Measurements from ENCODE around the gene IFT88. TPM values are rescaled to one million over a fixed set of nuclear protein-coding genes. Genes with fewer than 3 reads are reported as not detected.

The IFT88 gene
- total and polyA plus RNA-seq, 9 of the 15 experiments (the other 6 are each of a cell fraction or from before 2014, with no cell fraction given) = 8.3 to 13.5 (median 10.0) TPM

DNA sequence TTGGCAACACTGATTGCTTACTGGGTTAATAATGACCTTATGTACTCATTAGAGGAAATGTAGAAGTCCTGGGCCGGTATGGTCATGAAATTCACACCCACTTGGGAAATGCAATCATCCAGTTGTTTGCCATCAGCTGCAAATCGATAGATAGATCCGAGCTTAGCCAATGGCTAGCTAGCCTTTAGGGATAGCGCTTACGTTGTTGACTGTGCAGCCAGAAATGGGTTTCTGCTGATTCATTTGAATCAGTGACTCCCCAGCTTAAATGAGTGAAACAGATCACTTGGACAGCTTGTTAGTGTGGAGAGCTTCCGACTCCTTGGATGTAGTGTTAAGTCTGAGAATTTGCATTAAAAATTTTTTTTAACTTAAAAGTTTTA, 148.4 kb downstream of the IFT88 start:
- Histone ChIP-seq H3K9me1 (ENCODE audit: control insufficient read depth, insufficient read depth, low read length) (no peaks in the 10 kb centered on the region), H2AFZ (ENCODE audit: low read depth, low read length) (no peak overlapping the region), H3K36me3 (ENCODE audit: control insufficient read depth, insufficient read depth, low read length) (no peaks in the 10 kb centered on the region), H3K4me1 (replicated peaks in 1 of 2; ENCODE audit: control insufficient read depth in 2 of 2, insufficient read depth in 2 of 2, low read length in 2 of 2) (peaks cover 2 to 14% of the 10 kb centered on the region in 2 experiments; a peak in 3 of 5 replicates), H3K9me3 (replicated peaks; ENCODE audit: control insufficient read depth, insufficient read depth, low read depth, low read length) (no peaks in the 10 kb centered on the region), H3K9ac (ENCODE audit: insufficient read depth in 1 of 2, low read depth in 2 of 2, low read length in 2 of 2) (no peak overlapping the region), H3K27me3 (ENCODE audit: control insufficient read depth in 2 of 2, insufficient read depth in 2 of 2, low read length in 2 of 2) (peaks cover 0 to 15% of the 10 kb centered on the region in 2 experiments; a peak in 2 of 5 replicates), H3K79me2 (ENCODE audit: control insufficient read depth, insufficient read depth, low read length) (no peaks in the 10 kb centered on the region), H3K4me3 (no peak overlapping the region), H3K27ac (ENCODE audit: extremely low read depth, low read depth, low read length) (no peak overlapping the region), H3K4me2 (ENCODE audit: insufficient read depth, low read length) (no peak overlapping the region), H4K20me1 (replicated peaks; ENCODE audit: control insufficient read depth, insufficient read depth, low read length) (no peaks in the 10 kb centered on the region)
- intact Hi-C loops (cut with micrococcal nuclease) (no loop called here), in situ Hi-C loops (cut with MboI) (loop anchor here (5.0 to 10.0 kb wide), 2 partner anchors 209 to 223 kb away; no protein-coding TSS in a partner anchor)
- WGBS (ENCODE audit: insufficient coverage, low coverage, missing lambda C conversion rate) = 16% methylated on average over 6 of the region's 6 CpGs
- FAIRE-seq (no peak), DNase-seq (ENCODE audit: extremely low read depth in 1 of 4, low spot score in 3 of 4) (no peak), ATAC-seq (no peak)
- ChIA-PET CTCF (ENCODE audit: low intra/inter-chr PET ratio) (no interaction called here), POLR2A (interaction anchor here (0.8 kb wide), 1 partner anchor 8 kb away, joined by 4 read pairs; no protein-coding TSS in a partner anchor)
- no TSS peak for BruUV-seq (replicated peaks)
- no peak for TF ChIP-seq ESRRA (IDR thresholded peaks at IDR 0.05; ENCODE audit: borderline replicate concordance, low read depth)
- no peak for TF ChIP-seq ZNF41 (CRISPR knock-in tag; conservative IDR thresholded peaks at IDR 0.05)
- TF ChIP-seq ZBTB17 (CRISPR knock-in tag; IDR thresholded peaks at IDR 0.05) = no peak
- TF ChIP-seq MEF2D (tag; conservative IDR thresholded peaks at IDR 0.05; ENCODE audit: low read depth) = no peak
- TF ChIP-seq BRCA1 (IDR thresholded peaks at IDR 0.05) = no peak
- TF ChIP-seq BRCA1 (CRISPR knock-in tag; IDR thresholded peaks at IDR 0.05) = no peak
- TF ChIP-seq GTF2E2 (tag; IDR thresholded peaks at IDR 0.05) = no peak
- TF ChIP-seq NFE2 (IDR thresholded peaks at IDR 0.05; ENCODE audit: low read depth) = peak; percentile 66
- TF ChIP-seq, protein P1, sequence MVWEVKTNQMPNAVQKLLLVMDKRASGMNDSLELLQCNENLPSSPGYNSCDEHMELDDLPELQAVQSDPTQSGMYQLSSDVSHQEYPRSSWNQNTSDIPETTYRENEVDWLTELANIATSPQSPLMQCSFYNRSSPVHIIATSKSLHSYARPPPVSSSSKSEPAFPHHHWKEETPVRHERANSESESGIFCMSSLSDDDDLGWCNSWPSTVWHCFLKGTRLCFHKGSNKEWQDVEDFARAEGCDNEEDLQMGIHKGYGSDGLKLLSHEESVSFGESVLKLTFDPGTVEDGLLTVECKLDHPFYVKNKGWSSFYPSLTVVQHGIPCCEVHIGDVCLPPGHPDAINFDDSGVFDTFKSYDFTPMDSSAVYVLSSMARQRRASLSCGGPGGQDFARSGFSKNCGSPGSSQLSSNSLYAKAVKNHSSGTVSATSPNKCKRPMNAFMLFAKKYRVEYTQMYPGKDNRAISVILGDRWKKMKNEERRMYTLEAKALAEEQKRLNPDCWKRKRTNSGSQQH (CRISPR knock-in tag; IDR thresholded peaks at IDR 0.05) = no peak
- TF ChIP-seq, protein P2, sequence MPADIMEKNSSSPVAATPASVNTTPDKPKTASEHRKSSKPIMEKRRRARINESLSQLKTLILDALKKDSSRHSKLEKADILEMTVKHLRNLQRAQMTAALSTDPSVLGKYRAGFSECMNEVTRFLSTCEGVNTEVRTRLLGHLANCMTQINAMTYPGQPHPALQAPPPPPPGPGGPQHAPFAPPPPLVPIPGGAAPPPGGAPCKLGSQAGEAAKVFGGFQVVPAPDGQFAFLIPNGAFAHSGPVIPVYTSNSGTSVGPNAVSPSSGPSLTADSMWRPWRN (IDR thresholded peaks at IDR 0.05; ENCODE audit: low read depth) = no peak
- TF ChIP-seq, protein P3, sequence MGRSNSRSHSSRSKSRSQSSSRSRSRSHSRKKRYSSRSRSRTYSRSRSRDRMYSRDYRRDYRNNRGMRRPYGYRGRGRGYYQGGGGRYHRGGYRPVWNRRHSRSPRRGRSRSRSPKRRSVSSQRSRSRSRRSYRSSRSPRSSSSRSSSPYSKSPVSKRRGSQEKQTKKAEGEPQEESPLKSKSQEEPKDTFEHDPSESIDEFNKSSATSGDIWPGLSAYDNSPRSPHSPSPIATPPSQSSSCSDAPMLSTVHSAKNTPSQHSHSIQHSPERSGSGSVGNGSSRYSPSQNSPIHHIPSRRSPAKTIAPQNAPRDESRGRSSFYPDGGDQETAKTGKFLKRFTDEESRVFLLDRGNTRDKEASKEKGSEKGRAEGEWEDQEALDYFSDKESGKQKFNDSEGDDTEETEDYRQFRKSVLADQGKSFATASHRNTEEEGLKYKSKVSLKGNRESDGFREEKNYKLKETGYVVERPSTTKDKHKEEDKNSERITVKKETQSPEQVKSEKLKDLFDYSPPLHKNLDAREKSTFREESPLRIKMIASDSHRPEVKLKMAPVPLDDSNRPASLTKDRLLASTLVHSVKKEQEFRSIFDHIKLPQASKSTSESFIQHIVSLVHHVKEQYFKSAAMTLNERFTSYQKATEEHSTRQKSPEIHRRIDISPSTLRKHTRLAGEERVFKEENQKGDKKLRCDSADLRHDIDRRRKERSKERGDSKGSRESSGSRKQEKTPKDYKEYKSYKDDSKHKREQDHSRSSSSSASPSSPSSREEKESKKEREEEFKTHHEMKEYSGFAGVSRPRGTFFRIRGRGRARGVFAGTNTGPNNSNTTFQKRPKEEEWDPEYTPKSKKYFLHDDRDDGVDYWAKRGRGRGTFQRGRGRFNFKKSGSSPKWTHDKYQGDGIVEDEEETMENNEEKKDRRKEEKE (IDR thresholded peaks at IDR 0.05; ENCODE audit: borderline replicate concordance in 1 of 2, control insufficient read depth in 1 of 2, low read depth in 2 of 2, low read length in 1 of 2) = no peak
- TF ChIP-seq ARNT (IDR thresholded peaks at IDR 0.05) = no peak
- TF ChIP-seq THRAP3 (IDR thresholded peaks at IDR 0.05; ENCODE audit: borderline replicate concordance) = no peak
- peak; percentile 56 for TF ChIP-seq C11orf30 (IDR thresholded peaks at IDR 0.05; ENCODE audit: low read depth)
- TF ChIP-seq, protein P4, sequence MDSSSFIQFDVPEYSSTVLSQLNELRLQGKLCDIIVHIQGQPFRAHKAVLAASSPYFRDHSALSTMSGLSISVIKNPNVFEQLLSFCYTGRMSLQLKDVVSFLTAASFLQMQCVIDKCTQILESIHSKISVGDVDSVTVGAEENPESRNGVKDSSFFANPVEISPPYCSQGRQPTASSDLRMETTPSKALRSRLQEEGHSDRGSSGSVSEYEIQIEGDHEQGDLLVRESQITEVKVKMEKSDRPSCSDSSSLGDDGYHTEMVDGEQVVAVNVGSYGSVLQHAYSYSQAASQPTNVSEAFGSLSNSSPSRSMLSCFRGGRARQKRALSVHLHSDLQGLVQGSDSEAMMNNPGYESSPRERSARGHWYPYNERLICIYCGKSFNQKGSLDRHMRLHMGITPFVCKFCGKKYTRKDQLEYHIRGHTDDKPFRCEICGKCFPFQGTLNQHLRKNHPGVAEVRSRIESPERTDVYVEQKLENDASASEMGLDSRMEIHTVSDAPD (CRISPR knock-in tag; IDR thresholded peaks at IDR 0.05) = no peak
- TF ChIP-seq ZNF316 (IDR thresholded peaks at IDR 0.05) = peak; percentile 58
- TF ChIP-seq CHD2 (IDR thresholded peaks at IDR 0.05; ENCODE audit: low read depth, low read length) = no peak
- TF ChIP-seq ZNF121 (CRISPR knock-in tag; conservative IDR thresholded peaks at IDR 0.05) = no peak
- no peak for TF ChIP-seq ILF3 (IDR thresholded peaks at IDR 0.05; ENCODE audit: borderline replicate concordance)

All from K562 (cell line).